GM03348 (cell line): ENCODE results near the gene CHMP2A.
"Not testable (repeated sequence)": the region's sequence is repeated elsewhere in the genome, so short reads cannot be mapped to it uniquely, and the experiment has no call there.

Experiments
- DNase-seq: peaks from one replicate; pipeline ENCODE4 v3.0.0; 2012; ENCODE audit warnings: low spot score

CHMP2A gene

DNA sequence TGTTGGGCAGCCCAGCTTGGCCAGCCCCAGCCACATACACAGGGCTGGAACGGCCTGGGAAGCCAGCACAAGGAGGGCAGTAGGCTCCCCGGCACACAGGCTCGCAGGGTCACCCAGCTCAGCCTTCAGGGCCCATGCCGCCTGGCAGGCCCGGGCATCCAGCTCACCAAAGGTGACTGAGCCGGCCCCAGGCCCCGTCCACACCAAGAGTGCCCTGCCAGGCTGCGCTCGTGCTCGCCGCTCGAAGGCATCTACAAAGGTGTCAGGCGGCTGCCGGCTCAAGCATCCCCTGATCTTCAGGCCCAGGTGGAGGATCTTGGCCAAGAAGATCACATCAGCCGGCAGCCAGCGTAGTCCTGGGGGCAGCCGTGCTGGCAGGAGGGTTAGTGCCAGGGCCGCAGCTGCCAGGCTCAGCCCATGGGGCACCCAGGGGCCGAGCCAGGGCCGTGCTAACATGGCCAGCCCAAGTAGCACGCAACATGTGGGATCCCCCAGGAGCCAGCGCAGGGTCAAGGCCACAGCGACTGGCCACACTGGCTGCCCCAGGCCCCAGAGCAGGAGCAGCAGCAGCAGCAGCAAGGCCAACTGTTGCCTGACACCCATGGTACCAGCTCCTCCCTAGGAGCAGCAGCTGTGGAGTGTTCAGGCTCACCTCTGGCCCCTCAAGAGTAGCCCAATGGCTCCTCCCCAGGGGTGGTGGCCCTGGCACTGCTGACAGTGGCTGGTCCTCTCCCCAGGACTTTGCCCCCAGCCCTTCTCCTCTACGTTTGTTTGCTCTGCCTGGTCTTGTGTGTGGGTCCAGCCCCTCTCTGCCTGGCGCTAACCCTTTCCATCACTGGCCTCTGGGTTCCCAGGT, 43.3 kb downstream of the CHMP2A start, which contains the start of gene SLC27A5:
Gene SLC27A5 (minus strand): TSS at position 640 of the 856 bp plus-strand sequence. CDS start 37 bp downstream, at position 603.
- DNase-seq, result no peak

DNA sequence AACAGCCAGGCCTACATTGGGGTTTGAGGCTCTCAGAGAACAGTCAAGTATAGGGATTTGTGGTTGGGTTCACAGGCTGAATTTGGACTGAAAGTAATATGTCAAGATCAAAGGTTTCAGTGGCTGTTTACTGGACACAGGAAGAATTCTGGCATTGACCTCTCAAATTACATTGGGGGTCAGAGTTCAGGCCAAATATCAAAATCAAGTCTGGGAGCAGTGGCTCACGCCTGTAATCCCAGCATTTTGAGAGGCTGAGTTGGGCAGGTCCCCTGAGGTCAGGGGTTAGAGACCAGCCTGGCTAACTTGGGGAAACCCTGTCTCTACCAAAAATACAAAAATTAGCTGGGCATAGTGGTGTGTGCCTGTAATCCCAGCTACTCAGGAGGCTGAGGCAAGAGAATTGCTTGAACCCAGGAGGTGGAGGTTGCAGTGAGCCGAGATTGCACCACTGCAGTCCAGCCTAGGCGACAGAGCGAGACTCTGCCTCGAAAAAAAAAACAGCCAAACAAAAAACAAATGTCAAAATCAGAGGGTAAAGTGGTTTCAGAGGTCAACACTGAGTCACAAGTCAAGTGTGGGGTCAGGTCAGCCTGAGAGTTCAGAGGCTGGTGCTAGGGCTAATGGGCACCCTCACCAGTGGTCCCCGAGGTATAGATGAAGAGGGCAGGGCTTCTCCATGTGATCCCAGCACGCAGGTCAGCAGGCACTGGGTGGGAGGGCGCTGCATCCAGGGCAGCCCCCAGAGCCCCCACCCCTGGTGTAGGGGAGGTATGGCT, 44.6 kb downstream of the CHMP2A start:
- no peak for DNase-seq

DNA sequence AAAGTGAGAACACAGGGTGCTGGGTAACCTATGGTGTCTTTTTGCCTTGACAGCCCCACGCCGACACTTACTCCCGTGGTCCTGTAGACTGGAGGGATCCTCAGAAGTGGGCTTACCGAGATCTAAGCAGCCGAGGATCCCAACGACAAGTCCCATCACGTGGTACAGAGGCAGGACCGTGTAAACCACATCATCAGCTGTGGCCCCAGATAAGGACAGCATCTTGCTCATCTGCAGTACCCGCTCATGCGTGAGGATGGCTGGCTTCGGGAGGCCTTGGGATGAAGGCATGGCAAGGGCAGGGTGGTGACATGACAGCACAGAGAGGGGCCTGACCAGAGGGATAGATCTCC, 45.2 kb downstream of the CHMP2A start:
- DNase-seq, result no peak

DNA sequence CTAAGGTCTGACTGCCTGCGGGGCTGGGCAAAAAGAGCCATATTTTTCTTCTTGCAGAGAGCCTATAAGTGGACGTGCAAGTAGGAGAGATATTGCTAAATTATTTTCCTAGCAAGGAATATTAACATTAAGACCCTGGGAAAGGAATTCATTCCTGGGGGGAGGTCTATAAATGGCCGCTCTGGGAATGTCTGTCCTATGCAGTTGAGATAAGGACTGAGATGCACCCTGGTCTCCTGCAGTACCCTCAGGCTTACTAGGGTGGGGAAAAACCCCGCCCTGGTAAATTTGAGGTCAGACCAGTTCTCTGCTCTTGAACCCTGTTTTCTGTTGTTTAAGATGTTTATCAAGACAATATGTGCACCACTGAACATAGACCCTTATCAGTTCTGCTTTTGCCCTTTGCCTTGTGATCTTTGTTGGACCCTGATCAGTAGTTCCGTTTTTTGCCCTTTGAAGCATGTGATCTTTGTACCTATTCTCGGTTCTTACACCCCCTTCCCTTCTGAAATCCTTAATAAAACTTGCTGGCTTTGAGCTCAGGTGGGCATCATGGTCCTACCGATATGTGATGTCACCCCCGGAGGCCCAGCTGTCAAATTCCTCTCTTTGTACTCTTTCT, 47.2 kb downstream of the CHMP2A start:
- DNase-seq, result not testable (repeated sequence)
